Tibial nerve (tissue), 4 donors: Measurements from ENCODE around the gene PODXL2.

Source experiments
- CTCF ChIP-seq, 5 experiments: fragments of 200-600 bp in 3 of 5; fragments of 450-650 bp in 2 of 5; sonication (generic) in 3 of 5; IDR thresholded peaks; one replicate each; pipeline ENCODE4 v1.5.1; 2016 to 2019; ENCODE audit warnings: antibody characterized with exemption in 5 of 5, mild to moderate bottlenecking in 3 of 5, moderate library complexity in 2 of 5
- EP300 ChIP-seq, 2 donors: sonication (generic); formaldehyde crosslinking; IDR thresholded peaks; one replicate each; pipeline ENCODE4 v1.6.1; 2017; ENCODE audit warnings: antibody characterized with exemption in 2 of 2, mild to moderate bottlenecking in 1 of 2
- POLR2A ChIP-seq, 2 donors: fragments of 450-650 bp; IDR thresholded peaks; one replicate each; pipeline ENCODE4 v1.6.1; 2017; ENCODE audit warnings: antibody characterized with exemption in 2 of 2, mild to moderate bottlenecking in 2 of 2, moderate library complexity in 2 of 2

DNA sequence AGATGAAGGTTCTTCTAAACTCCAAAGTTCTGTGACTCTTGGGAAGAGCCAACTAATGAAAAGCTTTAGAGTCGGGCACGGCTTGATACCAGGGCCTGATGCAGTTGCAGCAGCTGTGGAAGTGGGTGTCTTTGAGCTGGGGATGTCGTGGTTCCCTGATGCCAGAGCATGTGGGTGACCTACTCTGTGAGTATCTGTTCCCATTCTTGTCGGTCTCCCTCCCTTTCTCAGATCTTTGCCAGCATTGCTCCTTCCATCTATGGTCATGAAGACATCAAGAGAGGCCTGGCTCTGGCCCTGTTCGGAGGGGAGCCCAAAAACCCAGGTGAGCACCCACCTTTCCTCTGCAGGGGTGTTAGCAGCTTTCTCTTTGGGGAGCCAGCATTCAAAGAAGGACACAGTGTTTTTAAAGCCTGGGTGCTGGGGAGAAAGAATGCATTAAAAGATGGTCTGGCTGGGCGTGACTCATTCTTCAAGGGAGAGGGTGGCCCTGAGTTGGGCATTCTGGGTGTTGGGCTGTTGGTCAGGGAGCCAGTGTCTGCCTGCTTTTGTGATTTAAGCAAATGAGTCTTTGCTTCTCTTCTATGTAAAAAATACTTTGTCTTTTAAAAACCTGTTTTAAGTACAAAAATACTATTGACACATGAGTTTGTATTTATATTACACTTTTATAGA lies 13.2 kb upstream of the PODXL2 start:
- TF ChIP-seq POLR2A (IDR thresholded peaks at IDR 0.05) = no peak
- TF ChIP-seq CTCF (IDR thresholded peaks at IDR 0.05) = no peak
- no peak for TF ChIP-seq EP300 (IDR thresholded peaks at IDR 0.05)
